ENCODE data around the gene DUS2. TPM values are rescaled to one million over a fixed set of nuclear protein-coding genes. Genes with fewer than 3 reads are reported as not detected.

Gene DUS2
- total and polyA plus RNA-seq, 9 of the 15 experiments (the other 6 are each of a cell fraction or from before 2014, with no cell fraction given), result 5.8 to 22.5 (median 20.6) TPM

GRCh38 chr16:68079626-68080344, 56.7 kb downstream of the DUS2 start (continued):
- TF ChIP-seq ARID3B (CRISPR knock-in tag; IDR thresholded peaks at IDR 0.05; ENCODE audit: borderline replicate concordance) (no peak), MBD1 (CRISPR knock-in tag; IDR thresholded peaks at IDR 0.05) (no peak), ETS2 (tag; IDR thresholded peaks at IDR 0.05; ENCODE audit: borderline replicate concordance, poor library complexity, severe bottlenecking) (no peak), TFAP4 (CRISPR knock-in tag; IDR thresholded peaks at IDR 0.05; ENCODE audit: borderline replicate concordance) (peak; percentile 97), ZNF609 (CRISPR knock-in tag; IDR thresholded peaks at IDR 0.05; ENCODE audit: borderline replicate concordance) (no peak; the same call in 1 of the 2 replicates), HDAC6 (IDR thresholded peaks at IDR 0.05; ENCODE audit: low read depth, low read length) (no peak), ZNF589 (CRISPR knock-in tag; IDR thresholded peaks at IDR 0.05; ENCODE audit: low read depth) (peak; percentile 91), NFIX (CRISPR knock-in tag; IDR thresholded peaks at IDR 0.05; ENCODE audit: low read depth) (no peak), HDAC3 (IDR thresholded peaks at IDR 0.05; ENCODE audit: borderline replicate concordance, partially characterized antibody) (peak; percentile 85), ZFX (CRISPR knock-in tag; IDR thresholded peaks at IDR 0.05) (peak; percentile 54), GTF3C2 (IDR thresholded peaks at IDR 0.05; ENCODE audit: borderline replicate concordance, extremely low read depth, insufficient read length) (no peak), ZNF124 (CRISPR knock-in tag; IDR thresholded peaks at IDR 0.05) (no peak), GABPB1 (CRISPR knock-in tag; IDR thresholded peaks at IDR 0.05) (no peak)
